GOT3 (cell line): ENCODE data around the gene VPS4A.

Source experiments
- DNase-seq: peaks from one replicate; lab custom pipeline; 2025; ENCODE audit warnings: mixed read lengths; lab: John Stamatoyannopoulos, UW

The VPS4A gene

GRCh38 chr16:69366431-69366830, 55.3 kb downstream of the VPS4A start:
- no peak for DNase-seq

GRCh38 chr16:69367980-69368379, 56.8 kb downstream of the VPS4A start:
- no peak for DNase-seq

GRCh38 chr16:69368866-69369265, 57.7 kb downstream of the VPS4A start:
- DNase-seq = no peak

GRCh38 chr16:69371564-69371963, 60.4 kb downstream of the VPS4A start:
- DNase-seq = no peak

- DNase-seq = no peak
Observed at GRCh38 chr16:69373019-69373418, 61.9 kb downstream of the VPS4A start.
